H1 (cell line): Measurements from ENCODE around the gene HARS1. TPM values are rescaled to one million over a fixed set of nuclear protein-coding genes. Genes with fewer than 3 reads are reported as not detected.

Source experiments
- CTCF ChIA-PET: fragments of 300-600 bp; sonication (Branson Sonifier 250); formaldehyde crosslinking; loops from one replicate; lab custom pipeline; 2021; ENCODE audit not compliant: partially characterized antibody; lab: Charles Lee
- POLR2A ChIA-PET: fragments of 300-600 bp; sonication (Branson Sonifier 250); formaldehyde crosslinking; loops from one replicate; lab custom pipeline; 2021; ENCODE audit warnings: inconsistent platforms; ENCODE audit not compliant: partially characterized antibody; lab: Charles Lee
- DNase-seq, 2 experiments: peaks; one replicate each; pipeline versions ENCODE4 v3.0.0 to v3.0.0-alpha.2; 2010 to 2022; ENCODE audit warnings: low spot score in 2 of 2, low read depth in 1 of 2, mixed read lengths in 1 of 2
- FAIRE-seq: peaks from 2 replicates; lab custom pipeline; 2011; peaks lifted over from hg19 to GRCh38; lab: Jason Lieb, UNC
- H2AFZ ChIP-seq: 2 replicates; pipeline ENCODE4 v1.8.1; 2012; ENCODE audit warnings: low read length, inconsistent platforms
- H2AK5ac ChIP-seq: 2 replicates; pipeline ENCODE4 v1.6.1; 2013; ENCODE audit warnings: low read depth, low read length
- H2BK120ac ChIP-seq: replicated peaks from 2 replicates; pipeline ENCODE3; 2013; ENCODE audit warnings: low read depth, low read length, inconsistent platforms
- H2BK12ac ChIP-seq: 2 replicates; pipeline ENCODE4 v1.6.1; 2013; ENCODE audit warnings: low read depth, low read length
- H2BK15ac ChIP-seq: 2 replicates; pipeline ENCODE4 v1.6.1; 2013; ENCODE audit warnings: low read length
- H2BK20ac ChIP-seq: 2 replicates; pipeline ENCODE4 v1.6.1; 2013; ENCODE audit warnings: low read length
- H2BK5ac ChIP-seq: 2 replicates; pipeline ENCODE4 v1.6.1; 2013; ENCODE audit warnings: low read depth, low read length
- H3K14ac ChIP-seq: 2 replicates; pipeline ENCODE4 v1.6.1; 2013; ENCODE audit warnings: inconsistent platforms; ENCODE audit not compliant: insufficient read length
- H3K18ac ChIP-seq: 2 replicates; pipeline ENCODE4 v1.6.1; 2013; ENCODE audit warnings: low read length; ENCODE audit errors: extremely low read depth
- H3K23ac ChIP-seq: 2 replicates; pipeline ENCODE4 v1.6.1; 2013; ENCODE audit warnings: inconsistent platforms; ENCODE audit not compliant: insufficient read length
- H3K23me2 ChIP-seq: 2 replicates; pipeline ENCODE4 v1.6.1; 2013; ENCODE audit warnings: low read depth, low read length
- H3K27ac ChIP-seq: 2 replicates; pipeline ENCODE4 v1.6.1; 2011; ENCODE audit warnings: low read depth, low read length, inconsistent platforms
- H3K27me3 ChIP-seq, 4 experiments: replicated peaks in 1 of 4; 1 replicate in 1 of 4; 2 replicates in 3 of 4; pipeline versions ENCODE4 v1.6.1 to v1.8.1; 2011 to 2013; ENCODE audit warnings: low read length in 3 of 4, mild to moderate bottlenecking in 3 of 4, inconsistent platforms in 2 of 4, mixed read lengths in 2 of 4, moderate library complexity in 1 of 4; ENCODE audit not compliant: control insufficient read depth in 3 of 4, insufficient read depth in 3 of 4; ENCODE audit errors: extremely low read depth in 1 of 4
- H3K36me3 ChIP-seq, 4 experiments: 2 replicates each; pipeline versions ENCODE4 v1.6.1 to v1.8.1; 2011 to 2013; ENCODE audit warnings: mild to moderate bottlenecking in 4 of 4, low read length in 3 of 4, moderate library complexity in 2 of 4, control low read depth in 1 of 4, inconsistent platforms in 1 of 4; ENCODE audit not compliant: insufficient read depth in 4 of 4, control insufficient read depth in 2 of 4
- H3K4ac ChIP-seq: replicated peaks from 2 replicates; pipeline ENCODE3; 2013; ENCODE audit warnings: low read length, low read depth, mixed read lengths, inconsistent platforms; ENCODE audit not compliant: insufficient read length
- H3K4me1 ChIP-seq, 4 experiments: replicated peaks in 1 of 4; 1 replicate in 1 of 4; 2 replicates in 3 of 4; pipeline versions ENCODE4 v1.6.1 to v1.8.1; 2011 to 2013; ENCODE audit warnings: low read length in 3 of 4, inconsistent platforms in 2 of 4, mixed read lengths in 1 of 4; ENCODE audit not compliant: insufficient read depth in 4 of 4, control insufficient read depth in 3 of 4
- H3K4me2 ChIP-seq, 2 experiments: 2 replicates each; pipeline versions ENCODE4 v1.6.1 to v1.8.1; 2011 to 2013; ENCODE audit warnings: low read depth in 2 of 2, low read length in 2 of 2, control low read depth in 1 of 2, inconsistent platforms in 1 of 2, mild to moderate bottlenecking in 1 of 2; ENCODE audit not compliant: insufficient read depth in 1 of 2
- H3K4me3 ChIP-seq, 4 experiments: fragments of 200-600, 300-600 bp in 1 of 4; sonication (generic), shearing (Covaris generic), sonication (Bioruptor Twin) in 1 of 4; 2 replicates each; pipeline versions ENCODE4 v1.5.1 to v1.8.1; 2011 to 2016; ENCODE audit warnings: low read length in 4 of 4, low read depth in 3 of 4, control low read depth in 2 of 4, inconsistent platforms in 2 of 4, mild to moderate bottlenecking in 2 of 4, mixed read lengths in 1 of 4, moderate library complexity in 1 of 4; ENCODE audit not compliant: insufficient read depth in 2 of 4; ENCODE audit errors: extremely low read depth in 1 of 4
- H3K56ac ChIP-seq: replicated peaks from 2 replicates; pipeline ENCODE3; 2013; ENCODE audit warnings: low read depth, mild to moderate bottlenecking, mixed read lengths, low read length, inconsistent platforms; ENCODE audit not compliant: insufficient read length
- H3K79me1 ChIP-seq: 2 replicates; pipeline ENCODE4 v1.6.1; 2013; ENCODE audit warnings: low read depth, low read length, control low read depth
- H3K79me2 ChIP-seq, 2 experiments: 2 replicates each; pipeline versions ENCODE4 v1.6.1 to v1.8.1; 2012 to 2013; ENCODE audit warnings: low read length in 2 of 2, mild to moderate bottlenecking in 2 of 2, inconsistent platforms in 1 of 2; ENCODE audit not compliant: insufficient read depth in 2 of 2, control insufficient read depth in 1 of 2
- H3K9ac ChIP-seq, 4 experiments: replicated peaks in 1 of 4; 1 replicate in 1 of 4; 2 replicates in 3 of 4; pipeline versions ENCODE4 v1.6.1 to v1.8.1; 2011 to 2013; ENCODE audit warnings: low read depth in 3 of 4, low read length in 3 of 4, control low read depth in 2 of 4, mild to moderate bottlenecking in 2 of 4, moderate library complexity in 2 of 4, inconsistent platforms in 1 of 4; ENCODE audit errors: extremely low read depth in 1 of 4
- H3K9me3 ChIP-seq, 2 experiments: 2 replicates each; pipeline versions ENCODE4 v1.6.1 to v1.8.1; 2012 to 2013; ENCODE audit warnings: mild to moderate bottlenecking in 2 of 2, moderate library complexity in 2 of 2, control low read depth in 1 of 2, inconsistent platforms in 1 of 2, low read depth in 1 of 2, low read length in 1 of 2, mixed read lengths in 1 of 2; ENCODE audit not compliant: insufficient read depth in 2 of 2
- H4K20me1 ChIP-seq, 2 experiments: replicated peaks in 1 of 2; 2 replicates each; pipeline versions ENCODE3 to v1.8.1; 2011 to 2013; ENCODE audit warnings: inconsistent platforms in 2 of 2, low read length in 2 of 2, mild to moderate bottlenecking in 1 of 2; ENCODE audit not compliant: insufficient read depth in 2 of 2, control insufficient read depth in 1 of 2
- H4K5ac ChIP-seq: 2 replicates; pipeline ENCODE4 v1.6.1; 2013; ENCODE audit warnings: low read length, low read depth, mixed read lengths, inconsistent platforms; ENCODE audit not compliant: insufficient read length
- H4K8ac ChIP-seq: 2 replicates; pipeline ENCODE4 v1.8.0; 2013; ENCODE audit warnings: mild to moderate bottlenecking, moderate library complexity, low read length, inconsistent platforms; ENCODE audit not compliant: insufficient read depth; ENCODE audit errors: extremely low read depth
- H4K91ac ChIP-seq: replicated peaks from 2 replicates; pipeline ENCODE3; 2013; ENCODE audit warnings: low read length, mixed read lengths, inconsistent platforms; ENCODE audit not compliant: insufficient read length
- ASH2L ChIP-seq: fragments of 200-600, 300-600 bp; sonication (generic); IDR thresholded peaks from one replicate; pipeline ENCODE4 v1.7.1; 2017; ENCODE audit warnings: low read length
- CBX8 ChIP-seq: fragments of 300-800, 300-1000 bp; sonication (generic); IDR thresholded peaks from 2 replicates; pipeline ENCODE4 v1.7.1; 2016; ENCODE audit warnings: low read depth, low read length, borderline replicate concordance
- MAFK ChIP-seq: IDR thresholded peaks from 2 replicates; pipeline ENCODE4 v1.6.1; 2012; ENCODE audit warnings: low read depth, mild to moderate bottlenecking, improper control_type of control experiment, low read length
- NRF1 ChIP-seq: IDR thresholded peaks from 2 replicates; pipeline ENCODE4 v1.6.1; 2011; ENCODE audit warnings: mild to moderate bottlenecking, low read depth, low read length, improper control_type of control experiment
- PHF8 ChIP-seq: fragments of 200-600 bp; sonication (generic); conservative IDR thresholded peaks from 2 replicates; pipeline ENCODE4 v1.7.1; 2012; ENCODE audit warnings: low read depth, mild to moderate bottlenecking, inconsistent platforms, low read length, moderate library complexity
- RAD21 ChIP-seq, 2 experiments: IDR thresholded peaks in 1 of 2; conservative IDR thresholded peaks in 1 of 2; 2 replicates each; pipeline ENCODE4 v1.6.1; 2011; ENCODE audit warnings: low read depth in 2 of 2, low read length in 2 of 2, improper control_type of control experiment in 1 of 2, inconsistent platforms in 1 of 2, mild to moderate bottlenecking in 1 of 2, moderate library complexity in 1 of 2
- RNF2 ChIP-seq: fragments of 200-900, 300-1000 bp; sonication (generic); IDR thresholded peaks from 2 replicates; pipeline ENCODE4 v1.7.1; 2016; ENCODE audit warnings: borderline replicate concordance, low read depth, mild to moderate bottlenecking, antibody characterized with exemption, low read length; ENCODE audit not compliant: poor library complexity, severe bottlenecking; ENCODE audit errors: missing control alignments
- SIRT6 ChIP-seq: IDR thresholded peaks from one replicate; pipeline ENCODE4 v1.7.1; 2012; ENCODE audit warnings: low read length, inconsistent platforms
- SRF ChIP-seq: IDR thresholded peaks from 2 replicates; pipeline ENCODE4 v1.6.1; 2011; ENCODE audit warnings: mild to moderate bottlenecking, low read depth, low read length, moderate library complexity
- TCF12 ChIP-seq: IDR thresholded peaks from 2 replicates; pipeline ENCODE4 v1.6.1; 2011; ENCODE audit warnings: low read depth, mild to moderate bottlenecking, low read length
- ZNF274 ChIP-seq: IDR thresholded peaks from 2 replicates; pipeline ENCODE4 v1.7.0; 2012; ENCODE audit warnings: low read length, borderline replicate concordance; ENCODE audit errors: extremely low read depth
- whole genome bisulfite sequencing, 2 experiments: shearing (Covaris generic) in 1 of 2; methylation state at CpG; one replicate each; pipeline versions ENCODE4 v1.1.6 to v1.1.7; 2013 to 2015; ENCODE audit warnings: low lambda C conversion rate in 2 of 2, mixed read lengths in 2 of 2, inconsistent platforms in 1 of 2, low coverage in 1 of 2, missing lambda C conversion rate in 1 of 2; ENCODE audit not compliant: insufficient replicate concordance in 2 of 2, insufficient coverage in 1 of 2, insufficient read length in 1 of 2; ENCODE audit errors: extremely low coverage in 1 of 2, missing lambda C conversion rate in 1 of 2; 5-methylcytosine and 5-hydroxymethylcytosine counted together
- polyA plus RNA-seq, 7 experiments: library from polyadenylated mRNA; depleted of rRNA in 3 of 7; stranded (reverse) in 5 of 7; unstranded in 2 of 7; fragments of >200 nt in 5 of 7; fragments of 200-250 nt in 2 of 7; gene quantifications; 1 replicate in 5 of 7; 2 replicates in 1 of 7; 4 replicates in 1 of 7; pipeline versions ENCODE4 v1.2.1 to v1.2.3, GENCODE V29; 2011 to 2013; ENCODE audit warnings: missing spikeins in 2 of 7, mixed read lengths in 2 of 7
- total RNA-seq: library from RNA; stranded (reverse); fragmentation: NEBNext Ultra II Directional; extraction: Animal tissue kit (Norgen Biotek cat#: 25700); gene quantifications from 2 replicates; pipeline ENCODE4 v1.2.1, GENCODE V29; 2021
- TF ChIP-seq, protein P1 (sequence below): IDR thresholded peaks from 2 replicates; pipeline ENCODE4 v1.6.1; 2011; ENCODE audit warnings: low read depth, mild to moderate bottlenecking, low read length; ENCODE audit not compliant: insufficient read depth
- TF ChIP-seq, protein P2 (sequence below): IDR thresholded peaks from 2 replicates; pipeline ENCODE4 v1.6.1; 2012; ENCODE audit warnings: inconsistent platforms

Gene HARS1
- total and polyA plus RNA-seq, 2 of the 8 experiments (the other 6 are each of a cell fraction or from before 2014, with no cell fraction given): 27.8 to 56.8 TPM

DNA sequence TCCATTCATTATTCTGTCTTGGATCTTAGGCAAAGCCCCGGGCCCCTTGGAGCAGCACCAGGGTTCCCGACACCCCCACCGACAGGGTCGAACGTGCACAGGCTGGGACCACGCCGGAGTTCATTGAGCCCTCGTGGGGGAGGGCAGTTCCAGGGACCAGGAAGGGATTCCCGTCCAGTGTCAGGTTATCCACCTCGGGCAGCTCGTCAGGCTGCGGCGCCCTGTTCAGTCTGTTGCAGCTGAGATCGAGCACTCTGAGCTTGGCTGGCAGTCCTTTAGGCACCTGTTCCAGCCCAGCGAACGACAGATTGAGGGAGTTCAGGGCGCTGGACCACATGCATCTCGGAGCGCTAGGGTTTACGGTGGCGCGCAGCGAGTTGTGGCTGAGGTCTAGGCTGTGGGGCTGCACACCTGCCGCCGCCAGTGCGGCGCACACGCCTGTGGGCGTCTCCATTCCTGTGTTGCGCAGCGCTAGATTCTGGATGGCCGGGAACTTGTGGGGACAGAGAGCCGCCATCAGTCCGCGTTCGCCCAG is 59.3 kb downstream of the HARS1 start:
- CTCF ChIA-PET: interaction anchor here (0.6 kb wide), 1 partner anchor 117 kb away, joined by 3 read pairs; no protein-coding TSS in a partner anchor
- Histone ChIP-seq H4K5ac (no peak overlapping the region), H3K18ac (no peak overlapping the region), H3K23me2 (no peaks in the 10 kb centered on the region), H2BK12ac (no peak overlapping the region), H3K27ac (no peak overlapping the region), H2BK15ac (no peak overlapping the region), H2AFZ (no peak overlapping the region), H3K4ac (no peak overlapping the region), H2AK5ac (no peak overlapping the region), H3K56ac (no peak overlapping the region), H3K36me3 (no peaks in the 10 kb centered on the region), H3K4me1 (no peaks in the 10 kb centered on the region), H4K20me1 (no peaks in the 10 kb centered on the region), H4K91ac (no peak overlapping the region), H3K23ac (no peak overlapping the region), H3K27me3 (no peaks in the 10 kb centered on the region), H3K4me2 (no peak overlapping the region), H3K4me3 (no peak overlapping the region), H2BK120ac (no peak overlapping the region), H2BK5ac (no peak overlapping the region), H3K79me2 (no peaks in the 10 kb centered on the region), H2BK20ac (no peak overlapping the region), H3K9me3 (peaks cover 22 to 30% of the 10 kb centered on the region in 2 experiments; a peak in 3 of 4 replicates), H3K79me1 (no peaks in the 10 kb centered on the region), H3K9ac (no peak overlapping the region), H4K8ac (peak overlapping the region; percentile 25; the same call in 1 of the 2 replicates), H3K14ac (no peak overlapping the region)
- no peak for FAIRE-seq
- DNase-seq: no peak
- POLR2A ChIA-PET: no interaction called here
- WGBS, 2 experiments: 94% methylated on average over 36 of the region's 36 CpGs; no CpG with 5 or more reads in 1 of the 2 experiments
- TF ChIP-seq ZNF274 (no peak), MAFK (no peak), RAD21 (IDR thresholded peaks at IDR 0.05 in 1 of 2, conservative IDR thresholded peaks at IDR 0.05 in 1 of 2; ENCODE audit: low read depth in 2 of 2, low read length in 2 of 2) (no peak), CBX8 (no peak), TCF12 (no peak), RNF2 (no peak), SIRT6 (no peak), SRF (no peak), NRF1 (no peak), PHF8 (no peak), ASH2L (no peak)
- TF ChIP-seq, protein P1, sequence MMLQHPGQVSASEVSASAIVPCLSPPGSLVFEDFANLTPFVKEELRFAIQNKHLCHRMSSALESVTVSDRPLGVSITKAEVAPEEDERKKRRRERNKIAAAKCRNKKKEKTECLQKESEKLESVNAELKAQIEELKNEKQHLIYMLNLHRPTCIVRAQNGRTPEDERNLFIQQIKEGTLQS: no peak
- TF ChIP-seq, protein P2, sequence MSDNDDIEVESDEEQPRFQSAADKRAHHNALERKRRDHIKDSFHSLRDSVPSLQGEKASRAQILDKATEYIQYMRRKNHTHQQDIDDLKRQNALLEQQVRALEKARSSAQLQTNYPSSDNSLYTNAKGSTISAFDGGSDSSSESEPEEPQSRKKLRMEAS: no peak
